NCI-H146 treated with DMSO at 0.1 percent for 48 hours (cell line): ENCODE measurements around the gene METTL26.

Experiments used
- DNase-seq: peaks from one replicate; lab custom pipeline; 2025; ENCODE audit not compliant: unreplicated experiment; lab: John Stamatoyannopoulos, UW

METTL26 gene

DNA sequence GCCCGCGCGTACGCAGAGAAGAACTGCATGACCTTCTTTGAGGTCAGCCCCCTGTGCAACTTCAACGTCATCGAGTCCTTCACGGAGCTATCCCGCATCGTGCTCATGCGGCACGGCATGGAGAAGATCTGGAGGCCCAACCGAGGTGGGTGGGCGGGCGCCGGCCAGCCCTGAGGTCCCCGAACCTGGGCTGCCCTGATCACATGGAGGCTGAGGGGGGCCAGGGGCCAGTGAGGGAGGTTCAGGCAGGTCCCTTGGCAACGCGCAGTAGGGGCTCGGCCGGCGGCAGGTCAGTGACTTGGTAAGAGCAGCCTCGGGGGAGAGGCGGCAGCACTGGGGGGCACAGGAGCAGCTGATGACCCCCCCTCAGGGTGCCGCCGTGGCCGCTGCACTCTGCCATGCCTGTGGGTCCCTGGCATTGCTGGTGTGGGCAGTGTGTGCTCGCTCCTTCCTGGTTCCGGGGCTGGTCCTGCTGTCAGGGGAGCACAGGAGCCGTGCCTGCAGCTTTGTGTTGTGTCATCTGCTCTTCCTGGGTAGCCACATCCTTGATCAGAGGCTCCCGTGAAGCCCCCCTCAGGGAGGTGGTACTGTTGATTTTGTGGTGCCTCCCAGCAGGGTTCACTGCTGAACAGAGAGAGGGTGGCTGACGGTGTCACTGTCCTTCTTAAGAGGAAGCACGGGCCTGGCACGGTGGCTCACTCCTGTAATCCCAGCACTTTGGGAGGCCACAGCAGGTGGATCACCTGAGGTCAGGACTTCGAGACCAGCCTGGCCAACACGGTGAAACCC lies 9.9 kb downstream of the METTL26 start:
- no peak for DNase-seq

DNA sequence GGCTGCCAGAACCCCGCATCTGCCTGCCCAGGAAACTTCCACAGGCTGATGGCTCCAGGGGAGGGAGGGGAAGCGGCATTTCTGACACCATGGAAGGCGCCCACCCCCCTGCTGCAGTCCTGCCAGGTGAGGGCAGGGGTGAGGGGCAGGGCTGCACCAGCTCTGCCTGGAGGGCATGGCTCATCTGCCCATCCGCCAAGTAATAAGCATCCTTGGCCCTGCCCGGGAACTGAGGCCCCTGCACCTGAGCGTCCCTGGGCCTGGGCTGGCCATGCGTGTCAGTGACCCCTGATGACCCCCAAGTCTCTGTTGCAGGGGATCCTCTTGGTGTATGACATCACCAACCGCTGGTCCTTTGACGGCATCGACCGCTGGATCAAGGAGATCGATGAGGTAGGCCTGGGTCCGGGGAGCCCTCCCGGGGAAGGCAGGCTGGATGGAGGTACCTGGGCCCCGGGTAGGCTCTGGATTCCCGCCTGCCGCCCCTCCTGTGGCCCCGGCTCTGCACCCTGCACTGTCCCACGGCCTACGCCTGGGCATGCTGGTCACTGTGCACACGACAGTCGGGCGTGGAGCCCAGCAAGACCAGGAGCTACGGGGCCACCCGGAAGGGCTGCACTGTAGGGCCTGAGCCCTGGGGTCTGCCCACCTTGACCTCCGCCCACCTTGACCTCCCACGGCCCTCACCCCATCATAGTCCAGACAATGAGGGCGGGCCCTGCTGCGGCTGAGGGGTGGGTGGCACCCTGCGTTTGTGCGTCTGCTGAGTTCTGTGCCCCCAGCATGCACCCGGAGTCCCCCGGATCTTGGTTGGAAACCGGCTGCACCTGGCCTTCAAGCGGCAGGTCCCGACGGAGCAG lies 10.8 kb downstream of the METTL26 start:
- no peak for DNase-seq

DNA sequence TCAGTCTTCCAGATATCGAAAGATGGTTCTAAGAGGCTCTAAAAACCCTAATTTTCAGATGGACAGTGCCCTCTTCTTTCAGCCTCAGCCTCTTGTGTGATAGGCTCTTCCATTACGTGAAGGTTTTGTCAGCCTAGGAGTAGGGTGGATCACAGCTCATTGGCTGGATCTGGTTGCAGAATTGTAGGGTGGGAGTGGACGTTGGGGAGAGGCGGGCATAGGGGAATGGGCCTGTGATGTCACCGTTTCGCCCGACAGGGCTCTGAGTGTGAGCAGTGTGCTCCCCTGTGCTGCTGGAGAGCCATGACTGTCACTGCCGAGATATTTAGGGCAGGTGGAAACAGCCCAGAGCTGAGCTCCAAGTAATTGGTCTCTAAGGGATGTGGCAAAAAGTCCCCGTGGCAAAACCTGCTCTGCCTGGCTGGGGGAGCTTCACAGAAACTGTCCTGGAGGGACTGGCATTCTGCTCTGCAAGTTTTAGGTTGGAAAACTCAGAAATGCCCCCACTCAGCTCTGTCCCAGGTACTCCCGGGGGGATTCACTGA lies 11.5 kb downstream of the METTL26 start:
- no peak for DNase-seq

DNA sequence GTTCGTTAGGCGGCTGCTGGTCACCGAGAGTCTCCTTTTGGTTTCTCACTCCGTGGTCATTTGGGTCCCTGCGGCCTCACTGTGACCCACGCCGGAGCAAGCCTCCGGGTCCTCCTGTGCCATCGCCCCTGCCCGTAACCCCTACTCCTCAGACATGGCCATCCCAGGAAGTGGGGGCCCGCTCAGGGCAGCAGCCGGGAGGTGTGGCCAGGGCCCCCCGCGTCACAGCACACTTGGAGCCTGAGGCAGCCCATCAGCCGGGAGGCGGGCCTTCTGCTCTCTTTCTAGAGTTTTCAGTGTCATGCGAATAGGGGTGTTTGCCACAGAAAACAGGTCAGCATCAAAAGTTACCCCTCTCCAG lies 13.2 kb downstream of the METTL26 start:
- DNase-seq, result no peak

DNA sequence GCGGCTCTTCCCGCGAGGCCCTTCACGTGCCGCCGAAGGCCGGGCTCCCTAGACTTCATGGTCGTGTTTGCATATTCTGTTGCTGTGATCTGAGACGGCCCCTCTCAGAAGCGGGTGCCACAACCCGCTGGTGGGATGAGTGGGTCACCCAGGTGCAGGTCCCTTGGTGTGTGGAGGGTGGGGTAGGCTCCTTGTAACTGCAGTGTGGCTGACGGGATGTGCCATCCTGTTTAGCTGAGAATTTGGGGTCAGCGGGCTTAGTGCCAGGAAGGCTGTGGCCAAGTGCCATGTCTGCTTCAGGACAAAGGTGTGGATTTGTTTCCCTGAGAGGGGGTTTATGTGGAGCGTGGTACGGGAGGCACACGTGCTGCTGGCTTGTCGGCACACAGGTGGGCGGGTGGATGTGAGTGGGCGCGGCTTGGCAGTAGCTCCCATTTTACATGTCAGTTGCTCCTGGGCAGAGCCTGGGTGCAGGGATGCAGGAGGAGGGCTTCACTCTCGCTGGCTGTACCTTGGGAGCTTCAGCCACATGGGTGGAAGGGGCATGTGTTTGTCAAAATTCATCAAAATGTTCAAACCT lies 14.5 kb downstream of the METTL26 start:
- no peak for DNase-seq

DNA sequence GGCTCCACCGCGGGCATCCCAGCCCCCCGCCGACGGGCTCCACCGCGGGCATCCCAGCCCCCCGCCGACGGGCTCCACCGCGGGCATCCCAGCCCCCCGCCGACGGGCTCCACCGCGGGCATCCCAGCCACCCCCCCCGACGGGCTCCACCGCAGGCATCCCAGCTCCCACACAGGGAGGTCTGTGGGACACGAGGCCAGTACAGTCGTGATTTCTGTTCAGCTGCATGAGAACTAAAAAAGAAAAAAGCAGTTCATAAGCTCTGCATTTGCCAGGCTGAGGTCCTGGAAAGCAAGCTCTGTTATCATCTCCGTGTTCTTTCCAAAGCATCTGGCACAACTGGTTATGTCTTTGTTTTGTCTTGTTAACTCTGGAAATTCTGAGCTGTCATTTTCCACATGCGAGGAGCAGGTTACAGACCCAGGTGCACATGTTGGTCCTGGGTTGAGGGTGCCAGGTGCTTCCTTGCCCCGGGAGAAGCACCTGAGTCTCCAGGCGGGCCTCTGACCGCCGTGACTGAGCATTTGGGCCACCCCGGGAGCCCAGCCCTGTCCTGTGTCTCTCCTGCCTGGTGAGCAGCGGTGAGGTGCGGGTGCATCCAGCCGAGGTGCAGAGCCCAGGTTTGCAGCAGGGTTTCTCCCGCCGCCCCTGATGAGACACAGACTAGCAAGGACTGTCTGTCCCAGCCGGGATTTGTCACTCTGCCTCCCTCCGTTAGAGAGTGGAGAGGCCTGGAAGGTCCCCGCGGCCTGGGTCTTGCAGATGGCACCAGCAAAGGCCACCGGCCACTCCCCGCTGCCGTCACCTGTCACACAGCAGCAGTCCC lies 15.2 kb downstream of the METTL26 start:
- DNase-seq, result no peak

DNA sequence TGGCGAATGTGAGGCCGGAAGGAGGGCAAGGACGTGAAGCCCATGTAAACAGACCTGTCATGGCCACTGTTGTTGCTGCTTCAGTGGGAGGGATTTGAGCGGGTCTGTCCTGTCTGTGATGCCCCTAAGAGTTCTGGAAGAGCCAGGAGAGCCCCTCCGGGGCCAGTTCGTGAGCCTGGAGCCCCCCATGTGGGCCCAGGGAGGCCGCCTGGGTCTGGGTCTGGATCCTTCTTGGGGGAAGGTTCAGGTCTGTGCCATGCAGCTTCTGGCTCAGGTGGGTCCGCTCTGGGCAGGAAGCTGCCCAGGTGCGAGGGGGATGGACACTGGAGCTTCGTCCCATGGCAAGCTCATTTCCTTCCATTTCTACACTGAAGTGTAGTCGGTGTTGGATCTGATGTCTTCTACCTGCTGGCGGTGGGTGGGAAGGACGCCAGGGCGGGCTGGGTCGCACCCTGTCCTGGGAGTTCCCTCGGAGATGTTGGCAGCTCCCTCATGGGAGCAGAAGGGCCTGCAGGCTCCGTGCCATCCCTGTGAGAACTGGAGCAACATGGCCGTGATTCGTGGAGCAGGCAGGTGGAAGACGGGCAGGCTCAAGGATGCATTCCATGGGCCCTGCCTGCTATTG lies 16.5 kb downstream of the METTL26 start:
- no peak for DNase-seq

DNA sequence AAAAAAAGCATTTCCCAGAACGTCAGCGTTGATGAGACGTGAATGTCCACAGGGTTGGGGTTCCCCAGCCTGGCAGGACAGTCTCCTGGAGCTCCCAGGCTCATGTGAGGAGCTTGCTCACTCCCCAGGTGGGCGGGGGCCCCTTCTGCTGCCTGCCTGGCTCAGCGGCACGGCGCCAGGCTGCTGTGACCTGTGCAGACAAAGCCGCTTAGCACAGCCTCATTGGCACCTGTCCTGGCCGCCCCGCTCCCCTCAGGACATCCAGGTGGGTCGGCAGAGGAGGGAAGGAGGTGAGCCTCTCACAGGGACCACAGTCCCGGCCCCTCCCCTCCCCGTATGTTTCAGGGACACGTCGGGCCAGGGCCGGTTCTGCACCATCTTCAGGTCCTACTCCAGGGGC lies 18.2 kb downstream of the METTL26 start:
- DNase-seq, result no peak

DNA sequence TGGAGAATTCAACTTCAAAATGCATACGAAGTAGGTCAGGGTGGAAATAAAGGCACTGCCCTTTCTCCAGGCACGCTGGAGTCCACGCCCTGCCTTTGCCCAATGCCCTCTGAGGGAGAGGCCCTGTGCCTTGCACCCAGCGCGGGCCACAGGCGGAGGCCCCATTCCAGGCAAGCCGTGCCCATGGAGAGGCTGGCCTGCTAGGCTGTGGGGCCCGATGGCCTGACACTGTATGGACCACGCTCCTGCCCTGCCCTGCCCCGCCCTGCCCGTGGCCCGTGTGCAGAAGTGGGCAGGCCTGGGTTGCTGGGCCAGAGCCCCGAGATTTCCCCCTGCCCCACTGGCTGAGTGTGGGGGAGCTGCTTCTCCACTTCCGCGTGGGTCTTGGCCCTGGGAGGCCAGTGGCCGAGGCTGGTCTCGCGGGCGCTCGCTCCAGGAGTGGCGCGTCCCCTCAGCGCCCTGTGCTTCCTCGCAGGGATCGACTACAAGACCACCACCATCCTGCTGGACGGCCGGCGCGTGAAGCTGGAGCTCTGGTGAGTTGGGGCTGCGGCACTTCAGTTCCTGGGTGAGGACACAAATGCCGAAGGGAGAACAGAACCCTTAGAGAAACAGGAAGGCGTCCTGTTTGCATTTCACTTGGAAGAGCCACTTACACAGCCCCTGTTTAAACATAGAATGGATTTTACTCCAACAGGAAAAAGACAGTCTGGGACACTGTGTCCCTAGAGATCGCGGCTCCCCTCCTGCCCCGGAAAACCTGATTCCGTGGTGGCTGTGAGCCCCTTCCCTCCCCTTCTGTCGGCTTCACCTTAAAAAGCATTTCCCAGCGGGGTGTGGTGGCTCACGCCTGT lies 19.1 kb downstream of the METTL26 start:
- no peak for DNase-seq

DNA sequence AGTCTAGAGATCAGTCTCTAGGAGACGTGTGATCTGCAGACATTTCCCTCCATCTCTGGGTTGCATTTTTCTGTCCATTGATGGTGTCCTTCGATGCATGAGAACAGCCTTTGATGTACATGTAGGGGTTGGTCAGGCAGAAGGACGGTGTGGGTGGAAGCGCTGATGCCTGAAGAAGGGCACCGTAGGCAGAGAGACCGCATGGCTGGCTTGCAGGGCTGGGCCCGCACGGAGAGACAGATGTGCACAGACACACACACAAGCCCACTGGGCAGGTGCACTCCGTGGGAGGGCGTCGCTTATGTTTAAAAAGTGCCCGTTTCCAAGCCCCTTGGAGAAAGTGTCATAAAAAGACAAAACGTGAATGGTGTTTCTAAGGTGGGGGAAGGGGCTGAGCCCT lies 21.0 kb downstream of the METTL26 start:
- DNase-seq, result no peak

DNA sequence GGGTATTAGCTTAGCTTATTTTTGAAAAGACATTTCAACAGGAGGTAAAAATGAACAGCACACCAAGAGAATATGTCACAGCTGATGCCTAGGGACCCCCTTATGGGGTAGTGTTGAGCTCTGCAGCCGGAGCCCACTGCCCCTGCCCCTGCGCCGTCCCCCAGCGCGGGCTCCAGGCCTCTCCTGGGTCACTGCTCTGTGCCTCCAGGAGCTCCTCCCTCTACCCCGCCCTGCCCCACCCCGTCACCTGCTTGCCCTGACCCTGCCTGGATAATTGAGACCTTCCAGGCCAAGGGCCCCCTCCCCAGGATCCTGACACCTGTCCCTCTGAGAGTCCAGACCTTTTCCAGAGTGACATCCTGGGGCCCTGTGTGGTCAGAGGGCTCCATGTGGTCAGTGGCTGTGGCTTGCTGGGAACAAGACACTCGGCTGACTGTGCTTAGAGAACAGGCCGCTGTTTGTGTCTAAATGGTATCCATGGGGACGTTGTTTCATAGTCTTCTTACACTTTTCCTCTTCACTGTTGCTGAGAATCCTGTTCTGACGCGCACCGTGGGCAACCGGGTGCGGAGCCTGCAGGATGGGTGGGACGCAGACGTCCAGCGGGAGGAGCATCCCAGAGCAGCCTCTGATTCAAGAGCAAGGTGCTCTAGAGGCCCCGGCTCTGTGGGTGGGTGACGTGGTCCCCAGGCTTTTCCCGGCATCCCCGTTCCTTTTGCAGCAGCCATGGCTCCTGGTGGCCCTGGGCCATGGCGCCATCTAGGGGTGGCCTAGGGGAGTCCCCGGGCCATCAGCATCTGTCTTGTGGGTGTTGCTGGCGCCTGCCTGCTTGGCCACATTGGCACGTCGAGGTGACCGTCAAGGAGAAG lies 25.4 kb downstream of the METTL26 start:
- DNase-seq, result no peak

DNA sequence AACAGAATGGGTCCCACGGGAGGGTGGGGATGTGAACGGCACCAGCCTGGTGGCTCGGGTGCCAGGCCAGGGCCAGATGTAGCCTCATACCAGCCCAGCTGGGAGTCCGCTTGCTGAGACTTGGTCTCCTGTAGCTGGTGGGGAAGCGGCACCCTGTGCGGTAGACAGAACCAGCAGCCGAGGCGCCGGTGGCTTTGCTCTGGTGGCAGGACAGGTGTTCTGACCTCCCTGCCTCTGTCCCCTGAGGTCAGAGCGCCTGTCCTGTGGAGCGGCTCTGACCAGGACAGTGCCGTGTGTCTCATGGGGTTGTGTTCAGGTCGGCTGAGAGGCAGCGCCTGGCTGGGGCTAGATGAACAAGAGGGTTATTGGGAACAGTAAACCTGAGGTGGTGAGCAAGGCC lies 26.1 kb downstream of the METTL26 start:
- DNase-seq, result no peak

DNA sequence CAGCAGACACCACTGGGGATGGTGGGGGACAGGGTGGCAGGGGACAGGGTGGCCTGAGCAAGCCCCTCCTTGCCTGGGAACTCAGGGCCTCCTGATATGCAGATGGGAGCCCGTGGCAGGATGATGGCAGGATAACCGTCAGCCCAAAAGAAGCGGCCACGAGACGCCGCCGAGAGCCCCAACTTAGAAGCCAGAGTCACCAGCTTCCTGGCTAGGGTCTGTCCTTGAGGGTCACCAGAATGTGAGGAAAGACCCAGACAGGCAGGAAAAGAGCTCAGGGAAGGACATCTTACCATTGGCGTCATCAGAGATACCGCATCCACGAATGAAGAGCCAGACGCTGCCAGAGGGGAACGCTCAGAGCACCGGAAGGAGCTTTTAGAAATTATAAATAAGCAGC lies 26.8 kb downstream of the METTL26 start:
- no peak for DNase-seq

DNA sequence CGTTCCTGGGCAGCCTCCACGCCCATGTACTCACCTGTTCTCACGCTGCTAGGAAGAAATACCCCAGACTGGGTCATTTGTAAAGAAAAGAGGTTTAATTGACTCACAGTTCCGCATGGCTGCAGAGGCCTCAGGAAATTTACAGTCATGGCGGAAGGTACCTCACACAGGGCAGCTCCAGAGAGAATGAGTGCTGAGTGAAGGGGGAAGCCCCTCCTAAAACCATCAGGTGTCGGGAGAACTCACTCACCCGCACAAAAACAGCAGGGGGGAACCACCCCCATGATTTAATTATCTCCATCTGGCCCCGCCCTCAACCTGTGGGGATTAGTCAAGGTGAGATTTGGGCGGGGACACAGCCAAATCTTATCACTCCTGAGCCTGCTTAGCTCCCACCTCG lies 28.1 kb downstream of the METTL26 start:
- DNase-seq, result peak; percentile 82

DNA sequence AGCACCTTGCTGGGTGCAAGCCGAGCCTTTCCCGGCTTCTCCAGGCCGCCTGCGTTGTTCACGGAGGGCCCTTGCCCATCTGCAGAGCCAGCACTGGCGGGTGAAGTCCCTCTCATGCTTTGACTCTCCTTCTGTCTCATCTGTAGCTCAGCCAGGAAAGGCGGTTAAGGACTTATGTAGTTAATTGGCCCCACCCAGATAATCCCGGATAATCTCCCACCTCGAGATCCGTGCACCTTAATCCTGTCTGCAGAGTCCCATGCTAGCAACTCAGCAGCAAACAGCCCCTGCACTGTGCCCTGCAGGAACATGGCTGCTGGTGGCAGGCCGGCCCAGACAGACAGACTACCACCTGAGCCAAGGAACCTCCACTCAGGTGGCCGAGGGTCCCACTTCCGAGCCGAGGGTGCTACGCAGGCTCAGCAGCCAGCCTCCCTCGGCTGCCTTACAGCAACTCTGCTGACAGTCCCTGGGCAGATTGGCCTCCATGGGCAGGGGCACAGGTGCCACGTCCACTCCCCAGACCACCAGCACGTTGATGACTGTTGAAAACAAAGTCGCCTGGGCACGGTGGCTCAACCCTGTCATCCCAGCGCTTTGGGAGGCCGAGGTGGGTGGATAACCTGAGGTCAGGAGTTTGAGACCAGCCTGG lies 29.3 kb downstream of the METTL26 start:
- DNase-seq, result no peak

DNA sequence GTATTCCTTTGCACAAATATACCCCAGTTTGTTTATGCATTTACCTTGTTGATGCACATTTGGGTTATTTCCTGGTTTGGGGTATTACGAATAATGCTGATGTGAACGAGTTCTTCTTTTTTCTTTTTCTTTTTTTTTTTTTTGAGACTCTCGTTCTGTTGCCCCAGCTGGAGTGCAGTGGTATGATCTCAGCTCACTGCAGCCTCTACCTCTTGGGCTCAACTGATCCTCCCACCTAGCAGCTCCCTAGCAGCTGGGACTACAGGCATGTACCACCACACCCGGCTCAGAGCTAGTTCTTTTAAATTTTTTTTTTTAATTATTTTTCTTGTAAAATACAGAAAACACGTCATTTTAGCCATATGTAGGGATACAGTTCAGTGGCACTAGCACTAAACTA lies 32.2 kb downstream of the METTL26 start:
- no peak for DNase-seq

DNA sequence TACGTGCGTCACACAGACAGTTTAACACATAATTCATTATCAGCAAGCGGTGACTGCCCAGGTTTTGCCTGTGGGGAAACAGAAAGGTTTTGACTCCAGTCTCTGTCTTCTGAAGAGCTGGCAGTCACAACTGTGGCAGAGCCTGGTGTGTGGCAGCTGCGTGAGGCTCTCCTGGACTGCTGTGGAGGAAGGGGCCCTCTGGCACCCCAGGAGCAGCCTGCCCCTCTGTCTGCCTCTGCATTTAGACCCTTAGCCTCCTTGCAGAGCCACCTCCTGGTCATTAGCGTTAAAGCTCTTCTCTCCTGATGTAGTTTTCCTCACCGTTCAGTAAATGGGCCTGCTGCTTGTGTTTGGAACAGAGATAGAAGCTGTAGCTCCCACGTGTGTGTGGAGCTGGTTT lies 35.3 kb downstream of the METTL26 start:
- DNase-seq, result no peak
